GM10266 (cell line): ENCODE results near the gene PAQR6.
"Not testable (repeated sequence)": the region's sequence is repeated elsewhere in the genome, so short reads cannot be mapped to it uniquely, and the experiment has no call there.

ENCODE experiments used
- DNase-seq: peaks from one replicate; pipeline ENCODE4 v3.0.0; 2012; ENCODE audit errors: extremely low spot score
- TF ChIP-seq, protein P1 (sequence below): IDR thresholded peaks from 2 replicates; pipeline ENCODE4 v1.5.1; 2012; ENCODE audit warnings: mild to moderate bottlenecking, low read depth; ENCODE audit not compliant: control insufficient read depth, insufficient read depth; ENCODE audit errors: missing control alignments

PAQR6 gene

DNA sequence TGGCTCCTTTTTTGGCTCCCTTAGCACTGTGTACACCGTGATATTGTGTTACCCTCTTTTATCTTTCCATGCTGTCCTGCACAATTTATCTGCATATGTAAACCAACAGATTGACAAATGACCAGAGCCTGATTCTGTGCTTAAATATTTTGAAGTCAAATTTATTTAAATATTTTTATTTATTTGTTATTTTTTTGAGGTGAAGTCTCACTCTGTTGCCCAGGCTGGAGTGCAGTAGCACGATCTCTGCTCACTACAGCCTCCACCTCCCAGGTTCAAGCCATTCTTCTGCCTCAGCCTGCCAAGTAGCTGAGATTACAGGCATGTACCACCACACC, 22.2 kb downstream of the PAQR6 start:
- TF ChIP-seq, protein P1, sequence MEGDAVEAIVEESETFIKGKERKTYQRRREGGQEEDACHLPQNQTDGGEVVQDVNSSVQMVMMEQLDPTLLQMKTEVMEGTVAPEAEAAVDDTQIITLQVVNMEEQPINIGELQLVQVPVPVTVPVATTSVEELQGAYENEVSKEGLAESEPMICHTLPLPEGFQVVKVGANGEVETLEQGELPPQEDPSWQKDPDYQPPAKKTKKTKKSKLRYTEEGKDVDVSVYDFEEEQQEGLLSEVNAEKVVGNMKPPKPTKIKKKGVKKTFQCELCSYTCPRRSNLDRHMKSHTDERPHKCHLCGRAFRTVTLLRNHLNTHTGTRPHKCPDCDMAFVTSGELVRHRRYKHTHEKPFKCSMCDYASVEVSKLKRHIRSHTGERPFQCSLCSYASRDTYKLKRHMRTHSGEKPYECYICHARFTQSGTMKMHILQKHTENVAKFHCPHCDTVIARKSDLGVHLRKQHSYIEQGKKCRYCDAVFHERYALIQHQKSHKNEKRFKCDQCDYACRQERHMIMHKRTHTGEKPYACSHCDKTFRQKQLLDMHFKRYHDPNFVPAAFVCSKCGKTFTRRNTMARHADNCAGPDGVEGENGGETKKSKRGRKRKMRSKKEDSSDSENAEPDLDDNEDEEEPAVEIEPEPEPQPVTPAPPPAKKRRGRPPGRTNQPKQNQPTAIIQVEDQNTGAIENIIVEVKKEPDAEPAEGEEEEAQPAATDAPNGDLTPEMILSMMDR: no peak
- no peak for DNase-seq

DNA sequence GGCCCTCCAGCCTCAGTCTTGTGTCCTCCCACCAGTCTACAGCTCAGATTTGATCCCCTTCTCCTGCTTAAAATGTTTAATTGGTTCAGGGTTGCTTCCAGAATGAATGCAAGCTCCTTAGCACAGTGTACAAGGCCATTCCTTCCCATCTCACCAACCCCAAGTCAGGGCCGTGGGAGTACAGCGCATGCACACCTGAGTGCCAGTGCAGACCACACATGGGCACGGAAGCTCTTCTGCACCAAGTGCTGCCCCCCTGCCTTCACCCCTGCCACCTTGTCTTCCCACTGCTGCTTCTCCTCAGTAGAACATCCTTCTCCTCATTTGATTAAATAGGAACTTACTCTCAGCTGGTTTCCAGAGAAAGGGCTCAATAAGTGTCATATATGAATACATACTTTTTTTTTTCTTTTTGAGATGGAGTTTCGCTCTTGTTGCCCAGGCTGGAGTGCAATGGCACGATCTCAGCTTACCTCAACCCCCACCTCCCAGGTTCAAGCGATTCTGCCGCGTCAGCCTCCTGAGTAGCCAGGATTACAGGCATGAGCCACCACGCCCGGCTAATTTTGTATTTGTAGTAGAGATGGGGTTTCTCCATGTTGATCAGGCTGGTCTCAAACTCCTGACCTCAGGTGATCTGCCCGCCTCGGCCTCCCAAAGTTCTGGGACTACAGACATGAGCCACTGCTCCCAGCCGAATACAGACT, 25.7 kb downstream of the PAQR6 start:
- DNase-seq: no peak
- TF ChIP-seq, protein P1: no peak

DNA sequence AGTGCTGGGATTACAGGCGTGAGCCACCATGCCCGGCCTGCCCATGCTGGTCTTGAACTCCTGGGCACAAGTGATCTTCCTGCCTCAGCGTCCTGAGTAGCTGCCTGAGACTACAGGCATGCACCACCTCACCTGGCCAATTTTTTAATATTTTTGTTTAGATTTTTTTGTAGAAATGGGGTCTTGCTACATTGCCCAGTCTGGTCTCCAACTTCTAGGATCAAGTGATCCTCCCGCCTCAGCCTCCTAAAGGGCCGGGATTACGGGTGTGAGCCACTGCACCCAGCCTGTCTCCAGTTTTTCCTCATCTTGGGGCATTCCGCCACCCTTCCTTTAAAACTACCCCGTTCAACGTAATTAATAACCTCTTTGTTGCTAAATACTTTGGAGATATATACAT, 27.6 kb downstream of the PAQR6 start:
- TF ChIP-seq, protein P1: no peak
- DNase-seq: no peak

DNA sequence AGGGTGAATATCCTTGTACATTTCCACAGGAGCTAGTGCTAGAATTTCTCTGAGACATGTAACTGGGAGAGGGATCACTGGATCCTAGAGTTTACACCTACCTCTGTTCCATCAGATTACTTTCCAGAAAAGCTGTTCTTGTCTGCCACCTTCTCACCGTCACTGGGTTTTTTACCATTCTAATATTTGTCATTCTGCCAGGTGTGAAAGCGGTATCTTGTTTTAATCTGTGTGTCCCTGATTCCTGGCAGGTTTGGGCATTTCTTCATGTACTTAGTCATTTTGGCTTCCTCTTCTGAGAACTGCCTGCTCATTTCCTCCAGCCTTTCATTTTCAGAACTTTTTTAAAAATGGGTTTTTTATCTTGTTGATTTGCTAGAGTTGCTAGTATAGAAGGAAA, 30.0 kb downstream of the PAQR6 start:
- TF ChIP-seq, protein P1: no peak
- peak; percentile 47 for DNase-seq

DNA sequence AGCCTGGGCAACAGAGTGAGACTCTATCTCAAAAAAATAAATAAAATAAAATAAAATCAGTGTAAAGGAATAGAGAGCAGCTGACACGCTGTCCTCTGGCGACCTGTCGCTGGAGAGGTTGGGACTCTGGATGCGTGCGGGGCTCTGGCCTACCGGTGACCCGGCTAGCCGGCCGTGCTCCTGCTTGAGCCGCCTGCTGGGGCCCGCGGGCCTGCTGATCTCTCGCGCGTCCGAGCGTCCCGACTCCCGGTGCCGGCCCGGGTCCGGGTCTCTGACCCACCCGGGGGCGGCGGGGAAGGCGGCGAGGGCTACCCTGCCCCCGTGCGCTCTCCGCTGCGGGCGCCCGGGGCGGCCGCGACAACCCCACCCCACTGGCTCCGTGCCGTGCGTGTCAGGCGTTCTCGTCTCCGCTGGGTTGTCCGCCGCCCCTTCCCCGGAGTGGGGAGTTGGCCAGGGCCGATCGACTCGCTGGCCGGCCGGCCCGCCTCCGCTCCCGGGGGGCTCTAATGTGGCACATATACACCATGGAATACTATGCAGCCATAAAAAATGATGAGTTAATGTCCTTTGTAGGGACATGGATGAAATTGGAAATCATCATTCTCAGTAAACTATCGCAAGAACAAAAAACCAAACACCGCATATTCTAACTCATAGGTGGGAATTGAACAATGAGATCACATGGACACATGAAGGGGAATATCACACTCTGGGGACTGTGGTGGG, 31.3 kb downstream of the PAQR6 start:
- DNase-seq: not testable (repeated sequence)

DNA sequence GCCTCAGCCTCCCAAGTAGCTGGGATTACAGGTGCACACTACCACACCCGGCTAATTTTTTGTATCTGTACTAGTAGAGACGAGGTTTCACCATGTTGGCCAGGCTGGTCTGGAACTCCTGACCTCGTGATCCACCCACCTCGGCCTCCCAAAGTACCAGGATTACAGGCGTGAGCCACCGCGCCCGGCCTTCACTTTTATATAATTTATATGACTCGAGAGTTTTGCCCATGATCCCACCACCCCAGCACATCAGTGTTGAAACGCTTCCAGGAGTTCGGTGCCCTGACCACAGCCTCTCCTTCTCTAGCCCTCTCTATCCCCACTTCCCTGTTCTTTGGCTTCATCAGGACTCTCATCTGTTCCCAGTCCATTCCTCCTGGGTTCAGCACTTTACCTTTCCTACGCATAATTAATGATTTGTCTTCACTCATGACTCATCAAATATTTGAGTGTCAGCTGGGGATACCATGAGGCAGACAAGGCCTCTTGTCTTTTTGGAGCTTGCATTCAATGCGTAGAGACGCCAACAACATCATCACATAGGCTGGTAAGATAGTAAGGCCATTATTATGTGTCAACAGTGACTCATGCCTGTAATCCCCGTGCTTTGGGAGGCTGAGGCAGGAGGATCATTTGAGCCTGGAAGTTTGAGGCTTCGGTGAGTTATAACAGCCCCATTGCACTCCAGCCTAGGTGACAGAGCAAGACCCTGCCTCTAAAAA, 33.7 kb downstream of the PAQR6 start:
- TF ChIP-seq, protein P1: no peak
- DNase-seq: no peak

DNA sequence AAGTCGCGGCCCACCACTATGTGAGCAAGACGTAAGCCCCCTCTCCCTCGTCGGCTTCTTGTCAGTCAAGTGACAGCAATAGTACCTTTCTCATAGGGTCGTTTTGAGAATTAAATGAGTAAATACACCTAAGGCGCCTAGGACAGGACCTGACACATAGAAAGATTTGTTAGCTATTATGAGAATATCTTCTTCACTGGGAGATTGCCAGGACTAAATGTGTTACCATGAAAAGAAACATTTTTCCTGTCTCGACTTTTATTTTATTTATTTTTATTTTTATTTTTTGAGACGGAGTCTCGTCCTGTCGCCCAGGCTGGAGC, 34.3 kb downstream of the PAQR6 start:
- TF ChIP-seq, protein P1: no peak
- DNase-seq: peak; percentile 29
